DND-41 (cell line): ENCODE measurements around the gene AHSA1.

Experiments used
- ATAC-seq: fragments of 200-7000 bp; cut with Tn5 transposase; 3 replicates; pipeline ENCODE4 v1.9.1; 2021; ENCODE audit warnings: low read depth; ENCODE audit not compliant: insufficient read depth
- DNase-seq: peaks from one replicate; pipeline ENCODE4 v3.0.0-alpha.2; 2020
- H2AFZ ChIP-seq: 2 replicates; pipeline ENCODE4 v1.6.0; 2012; ENCODE audit warnings: low read depth, low read length
- H3K27ac ChIP-seq: 2 replicates; pipeline ENCODE4 v1.5.1; 2012; ENCODE audit warnings: low read length, inconsistent platforms
- H3K27me3 ChIP-seq: fragments of 200-600 bp; sonication (generic); 2 replicates; pipeline ENCODE4 v1.6.0; 2012; ENCODE audit warnings: low read length, mild to moderate bottlenecking, inconsistent platforms; ENCODE audit not compliant: insufficient read depth, poor library complexity
- H3K36me3 ChIP-seq: 2 replicates; pipeline ENCODE4 v1.5.1; 2012; ENCODE audit warnings: low read length, inconsistent platforms; ENCODE audit not compliant: insufficient read depth
- H3K4me1 ChIP-seq: 2 replicates; pipeline ENCODE4 v1.5.1; 2012; ENCODE audit warnings: mild to moderate bottlenecking, low read length; ENCODE audit not compliant: insufficient read depth
- H3K4me2 ChIP-seq: 2 replicates; pipeline ENCODE4 v1.6.0; 2012; ENCODE audit warnings: mild to moderate bottlenecking, moderate library complexity, low read length, inconsistent platforms; ENCODE audit not compliant: insufficient read depth
- H3K4me3 ChIP-seq, 2 experiments: fragments of 200-600 bp in 1 of 2; shearing (Covaris generic) in 1 of 2; 2 replicates each; pipeline ENCODE4 v1.5.1; 2012 to 2016; ENCODE audit warnings: inconsistent platforms in 2 of 2, low read length in 2 of 2, mild to moderate bottlenecking in 2 of 2, low read depth in 1 of 2, moderate library complexity in 1 of 2
- H3K79me2 ChIP-seq: 2 replicates; pipeline ENCODE4 v1.6.0; 2012; ENCODE audit warnings: low read length, inconsistent platforms; ENCODE audit not compliant: insufficient read depth
- H3K9ac ChIP-seq: 2 replicates; pipeline ENCODE4 v1.6.0; 2012; ENCODE audit warnings: low read depth, mild to moderate bottlenecking, inconsistent platforms, low read length, moderate library complexity
- H3K9me3 ChIP-seq: 2 replicates; pipeline ENCODE4 v1.5.1; 2012; ENCODE audit warnings: low read length, moderate library complexity, mild to moderate bottlenecking, inconsistent platforms; ENCODE audit not compliant: insufficient read depth, severe bottlenecking
- H4K20me1 ChIP-seq: 2 replicates; pipeline ENCODE4 v1.6.0; 2012; ENCODE audit warnings: low read length; ENCODE audit not compliant: insufficient read depth
- EZH2 ChIP-seq: IDR thresholded peaks from 3 replicates; pipeline ENCODE4 v1.6.1; 2012; ENCODE audit warnings: borderline replicate concordance, low read depth, mild to moderate bottlenecking, moderate library complexity, low read length, inconsistent platforms; ENCODE audit not compliant: severe bottlenecking
- TF ChIP-seq, protein P1 (sequence below): IDR thresholded peaks from 2 replicates; pipeline ENCODE4 v1.5.1; 2012; ENCODE audit warnings: borderline replicate concordance, low read length, moderate library complexity, mild to moderate bottlenecking; ENCODE audit not compliant: poor library complexity, severe bottlenecking; ENCODE audit errors: extremely low read depth

Gene AHSA1

DNA sequence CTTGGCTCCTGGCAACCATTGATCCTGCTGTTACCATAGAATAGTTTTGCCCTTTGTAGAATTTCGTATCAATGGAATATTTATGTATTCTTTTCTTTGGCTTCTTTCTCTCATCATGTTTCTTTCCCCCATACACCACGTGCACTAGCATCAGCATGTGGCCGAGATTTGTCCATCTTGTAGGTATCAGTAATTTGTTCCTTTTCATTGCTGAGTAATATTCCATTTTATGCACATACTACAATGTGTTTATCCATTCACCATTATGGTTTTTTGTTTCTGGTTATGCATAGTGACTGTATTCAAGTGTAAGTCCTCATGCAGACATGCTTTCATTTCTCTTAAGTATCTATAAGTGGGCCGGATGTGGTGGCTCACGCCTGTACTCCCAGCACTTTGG is 45.2 kb downstream of the AHSA1 start:
- no peak for DNase-seq
- Histone ChIP-seq H3K4me1 (no peaks in the 10 kb centered on the region), H3K27ac (no peak overlapping the region), H3K4me3 (no peak overlapping the region), H3K4me2 (no peak overlapping the region), H3K9me3 (no peaks in the 10 kb centered on the region), H2AFZ (no peak overlapping the region), H3K36me3 (peaks cover under 1% of the 10 kb centered on the region; the same call in 1 of the 2 replicates), H3K27me3 (no peaks in the 10 kb centered on the region), H3K79me2 (no peaks in the 10 kb centered on the region), H3K9ac (no peak overlapping the region), H4K20me1 (no peaks in the 10 kb centered on the region)
- no peak for TF ChIP-seq EZH2
- TF ChIP-seq, protein P1, sequence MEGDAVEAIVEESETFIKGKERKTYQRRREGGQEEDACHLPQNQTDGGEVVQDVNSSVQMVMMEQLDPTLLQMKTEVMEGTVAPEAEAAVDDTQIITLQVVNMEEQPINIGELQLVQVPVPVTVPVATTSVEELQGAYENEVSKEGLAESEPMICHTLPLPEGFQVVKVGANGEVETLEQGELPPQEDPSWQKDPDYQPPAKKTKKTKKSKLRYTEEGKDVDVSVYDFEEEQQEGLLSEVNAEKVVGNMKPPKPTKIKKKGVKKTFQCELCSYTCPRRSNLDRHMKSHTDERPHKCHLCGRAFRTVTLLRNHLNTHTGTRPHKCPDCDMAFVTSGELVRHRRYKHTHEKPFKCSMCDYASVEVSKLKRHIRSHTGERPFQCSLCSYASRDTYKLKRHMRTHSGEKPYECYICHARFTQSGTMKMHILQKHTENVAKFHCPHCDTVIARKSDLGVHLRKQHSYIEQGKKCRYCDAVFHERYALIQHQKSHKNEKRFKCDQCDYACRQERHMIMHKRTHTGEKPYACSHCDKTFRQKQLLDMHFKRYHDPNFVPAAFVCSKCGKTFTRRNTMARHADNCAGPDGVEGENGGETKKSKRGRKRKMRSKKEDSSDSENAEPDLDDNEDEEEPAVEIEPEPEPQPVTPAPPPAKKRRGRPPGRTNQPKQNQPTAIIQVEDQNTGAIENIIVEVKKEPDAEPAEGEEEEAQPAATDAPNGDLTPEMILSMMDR, result no peak
- no peak for ATAC-seq

DNA sequence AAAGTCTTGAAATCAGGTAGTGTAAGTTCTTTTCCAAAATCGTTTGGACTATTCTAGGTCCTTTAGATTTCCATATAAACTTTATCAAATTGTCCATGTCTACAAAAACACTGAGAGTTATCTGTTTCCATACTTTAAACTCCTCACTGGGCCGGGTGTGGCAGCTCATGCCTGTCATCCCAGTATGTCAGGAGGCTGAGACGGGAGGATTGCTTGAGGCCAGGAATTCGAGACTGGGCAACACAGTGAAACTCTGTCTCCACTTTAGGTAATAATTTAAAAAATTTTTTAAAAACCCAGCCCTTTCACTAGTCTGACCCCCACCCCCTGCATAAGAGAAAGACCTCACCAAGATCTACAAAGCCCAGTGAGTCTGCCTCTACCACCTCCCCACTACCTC is 47.1 kb downstream of the AHSA1 start:
- Histone ChIP-seq H3K27me3 (no peaks in the 10 kb centered on the region), H3K27ac (no peak overlapping the region), H3K4me2 (no peak overlapping the region), H2AFZ (no peak overlapping the region), H3K4me1 (no peaks in the 10 kb centered on the region), H3K4me3 (no peak overlapping the region), H3K36me3 (peaks cover 7% of the 10 kb centered on the region; the same call in 1 of the 2 replicates), H3K9me3 (no peaks in the 10 kb centered on the region), H3K9ac (no peak overlapping the region), H3K79me2 (no peaks in the 10 kb centered on the region), H4K20me1 (no peaks in the 10 kb centered on the region)
- ATAC-seq (no peak), DNase-seq (no peak)
- TF ChIP-seq, protein P1, result no peak
- no peak for TF ChIP-seq EZH2

- H3K4me3 ChIP-seq, result no peak overlapping the region
- H3K27me3 ChIP-seq, result no peaks in the 10 kb centered on the region
- no peaks in the 10 kb centered on the region for H3K9me3 ChIP-seq
- DNase-seq (no peak), ATAC-seq (no peak)
- no peak overlapping the region for H3K9ac ChIP-seq
- H4K20me1 ChIP-seq, result no peaks in the 10 kb centered on the region
- no peak overlapping the region for H3K27ac ChIP-seq
- no peaks in the 10 kb centered on the region for H3K79me2 ChIP-seq
- TF ChIP-seq, protein P1, result no peak
- no peak for TF ChIP-seq EZH2
- no peak overlapping the region for H2AFZ ChIP-seq
- H3K4me2 ChIP-seq, result no peak overlapping the region
- H3K36me3 ChIP-seq, result peaks cover 26% of the 10 kb centered on the region
- H3K4me1 ChIP-seq, result no peaks in the 10 kb centered on the region
Measured at GRCh38 chr14:77507762-77508161, 49.9 kb downstream of the AHSA1 start.

DNA sequence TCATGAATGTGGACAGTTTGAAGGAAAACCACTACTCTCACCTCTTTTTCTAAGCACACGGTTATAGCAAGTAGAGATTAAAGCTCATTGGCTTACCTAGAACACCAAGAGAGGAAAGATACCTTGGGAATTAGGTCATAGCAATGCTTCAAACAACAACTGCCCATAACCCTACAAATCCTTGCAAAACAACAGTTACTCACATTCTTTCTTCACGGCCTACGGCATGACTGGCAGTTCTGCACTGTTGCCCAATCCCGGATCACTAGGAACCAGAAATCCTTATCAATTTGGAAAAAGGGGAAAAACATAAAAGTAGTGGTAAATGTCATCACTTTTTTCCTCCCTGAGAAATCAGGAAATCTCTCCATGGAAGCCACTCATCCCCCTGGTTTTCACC is 50.4 kb downstream of the AHSA1 start:
- no peaks in the 10 kb centered on the region for H4K20me1 ChIP-seq
- no peak for DNase-seq
- H3K9me3 ChIP-seq, result no peaks in the 10 kb centered on the region
- H3K4me1 ChIP-seq, result no peaks in the 10 kb centered on the region
- peaks cover 26% of the 10 kb centered on the region for H3K36me3 ChIP-seq
- H3K4me3 ChIP-seq, result no peak overlapping the region
- H3K4me2 ChIP-seq, result no peak overlapping the region
- no peak overlapping the region for H2AFZ ChIP-seq
- no peak for ATAC-seq
- H3K27me3 ChIP-seq, result no peaks in the 10 kb centered on the region
- TF ChIP-seq, protein P1, result no peak
- no peak for TF ChIP-seq EZH2
- no peak overlapping the region for H3K27ac ChIP-seq
- H3K9ac ChIP-seq, result no peak overlapping the region
- no peaks in the 10 kb centered on the region for H3K79me2 ChIP-seq
